SHP77 treated with DMSO at 0.1 percent for 48 hours (cell line): Measurements from ENCODE around the gene ZNF783.
"Not testable (repeated sequence)": the region's sequence is repeated elsewhere in the genome, so short reads cannot be mapped to it uniquely, and the experiment has no call there.

ENCODE experiments used
- DNase-seq: peaks from one replicate; lab custom pipeline; 2025; lab: John Stamatoyannopoulos, UW

The ZNF783 gene

DNA sequence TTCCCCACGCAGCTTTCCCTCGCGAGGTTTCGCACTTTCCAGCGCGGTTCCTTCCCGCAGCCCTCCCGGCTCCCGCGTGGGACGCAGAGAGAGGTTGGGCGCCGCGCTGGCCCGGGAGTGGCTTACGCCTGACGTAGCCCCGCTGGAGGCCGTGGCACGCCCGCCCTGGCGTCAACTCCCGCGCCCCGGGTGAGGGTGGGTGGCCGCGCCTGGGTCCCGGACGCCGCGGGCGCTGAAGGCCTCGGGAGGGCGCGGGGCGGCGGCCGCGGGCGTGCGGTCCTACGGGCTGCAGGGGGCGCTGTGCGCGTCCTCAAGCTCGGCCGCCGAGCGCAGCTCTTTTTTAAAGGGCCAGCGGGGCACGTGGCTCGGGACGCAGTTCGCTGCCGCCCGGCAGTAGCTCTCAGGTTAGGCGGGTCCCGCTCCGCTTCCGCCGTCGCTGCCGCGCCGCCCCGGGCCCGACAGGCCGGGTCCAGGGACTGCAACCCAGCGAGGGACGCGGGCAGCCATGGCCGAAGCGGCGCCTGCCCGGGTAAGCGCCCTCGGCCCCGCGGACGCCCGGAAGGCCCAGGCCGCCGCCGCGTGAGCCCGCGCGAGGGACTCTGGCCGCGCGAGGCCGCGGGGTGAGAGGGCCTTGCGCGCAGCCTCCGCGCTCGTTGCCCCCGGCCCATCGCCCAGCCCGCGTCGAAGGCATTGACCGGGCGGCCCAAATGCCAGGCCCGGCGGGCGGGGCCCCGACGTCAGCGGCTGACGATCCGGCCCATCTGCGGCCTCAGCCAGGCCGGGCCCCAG lies at the start of gene ZNF783:
ZNF783 (plus strand) TSS at position 368 of the 789 bp plus-strand sequence; CDS start at position 506, 138 bp downstream.
- peak; percentile 52 for DNase-seq

DNA sequence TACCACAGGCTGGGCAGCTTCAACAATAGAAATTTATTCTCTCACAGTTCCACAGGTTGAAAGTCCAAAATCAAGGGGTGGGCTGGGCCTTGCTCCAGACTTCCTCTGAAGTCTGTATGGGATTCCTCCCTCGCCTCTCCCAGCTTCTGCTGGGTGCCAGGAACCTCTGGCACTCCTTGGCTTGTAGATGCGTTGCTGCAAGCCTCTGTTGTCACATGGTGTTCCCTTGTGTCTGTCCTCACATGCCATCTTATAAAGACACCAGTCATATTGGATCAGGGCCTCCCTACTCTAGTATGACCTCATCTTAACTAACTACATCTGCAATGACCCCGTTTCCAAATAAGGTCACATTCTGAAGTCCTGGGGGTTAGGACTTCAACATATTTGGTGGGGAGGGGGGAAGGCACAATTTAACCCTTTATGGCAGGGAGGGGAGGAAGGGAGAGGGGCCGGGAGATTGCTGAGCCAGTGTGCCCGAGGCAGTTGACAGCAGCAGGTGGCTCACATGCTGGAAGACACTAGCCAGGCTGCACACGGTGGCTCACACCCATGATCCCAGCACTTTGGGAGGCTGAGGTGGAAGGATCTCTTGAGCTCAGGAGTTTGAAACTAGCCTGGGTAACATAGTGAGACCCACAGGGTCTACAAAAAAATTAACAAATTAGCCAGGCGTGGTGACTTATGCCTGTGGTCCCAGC lies 47.8 kb upstream of the ZNF783 start:
- no peak for DNase-seq

DNA sequence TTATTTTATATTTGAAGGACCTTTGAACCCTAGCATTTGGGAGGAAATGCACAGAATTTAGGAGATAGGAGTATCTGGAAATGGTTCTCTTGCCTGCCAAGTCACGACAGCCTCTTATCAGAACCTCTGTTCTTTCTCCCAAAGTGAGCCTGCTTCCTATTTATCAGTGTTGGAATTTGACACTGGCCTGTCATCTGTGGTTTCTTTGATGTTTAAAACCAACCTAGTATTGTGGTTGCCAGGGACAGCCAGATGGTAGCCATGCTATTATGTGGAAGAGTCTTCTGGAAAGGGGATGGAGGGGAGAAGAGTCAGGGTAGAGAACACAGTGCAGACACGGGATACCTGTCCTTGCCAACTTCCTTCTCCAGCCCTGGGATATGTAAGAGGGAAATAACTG lies 45.6 kb upstream of the ZNF783 start:
- no peak for DNase-seq

DNA sequence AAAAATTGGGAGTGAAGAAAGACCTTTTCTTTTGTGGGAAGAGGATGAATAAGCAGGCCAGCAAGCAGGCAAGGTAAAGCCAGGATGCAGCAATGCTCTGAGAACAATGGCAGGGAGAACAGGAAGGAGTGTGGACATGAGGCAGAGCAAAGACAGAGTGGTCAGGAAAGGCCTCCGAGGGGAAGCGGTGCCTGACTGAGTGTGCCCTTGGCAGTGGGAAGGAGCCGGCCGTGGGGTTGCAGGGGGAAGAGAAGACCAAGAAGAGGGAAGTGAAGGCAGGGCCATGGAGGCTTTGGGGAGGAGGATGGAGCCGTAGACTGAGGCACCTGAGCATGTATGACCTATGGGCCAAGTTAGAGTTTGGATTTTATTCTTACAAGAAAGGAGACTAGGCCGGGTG lies 44.4 kb upstream of the ZNF783 start:
- no peak for DNase-seq

DNA sequence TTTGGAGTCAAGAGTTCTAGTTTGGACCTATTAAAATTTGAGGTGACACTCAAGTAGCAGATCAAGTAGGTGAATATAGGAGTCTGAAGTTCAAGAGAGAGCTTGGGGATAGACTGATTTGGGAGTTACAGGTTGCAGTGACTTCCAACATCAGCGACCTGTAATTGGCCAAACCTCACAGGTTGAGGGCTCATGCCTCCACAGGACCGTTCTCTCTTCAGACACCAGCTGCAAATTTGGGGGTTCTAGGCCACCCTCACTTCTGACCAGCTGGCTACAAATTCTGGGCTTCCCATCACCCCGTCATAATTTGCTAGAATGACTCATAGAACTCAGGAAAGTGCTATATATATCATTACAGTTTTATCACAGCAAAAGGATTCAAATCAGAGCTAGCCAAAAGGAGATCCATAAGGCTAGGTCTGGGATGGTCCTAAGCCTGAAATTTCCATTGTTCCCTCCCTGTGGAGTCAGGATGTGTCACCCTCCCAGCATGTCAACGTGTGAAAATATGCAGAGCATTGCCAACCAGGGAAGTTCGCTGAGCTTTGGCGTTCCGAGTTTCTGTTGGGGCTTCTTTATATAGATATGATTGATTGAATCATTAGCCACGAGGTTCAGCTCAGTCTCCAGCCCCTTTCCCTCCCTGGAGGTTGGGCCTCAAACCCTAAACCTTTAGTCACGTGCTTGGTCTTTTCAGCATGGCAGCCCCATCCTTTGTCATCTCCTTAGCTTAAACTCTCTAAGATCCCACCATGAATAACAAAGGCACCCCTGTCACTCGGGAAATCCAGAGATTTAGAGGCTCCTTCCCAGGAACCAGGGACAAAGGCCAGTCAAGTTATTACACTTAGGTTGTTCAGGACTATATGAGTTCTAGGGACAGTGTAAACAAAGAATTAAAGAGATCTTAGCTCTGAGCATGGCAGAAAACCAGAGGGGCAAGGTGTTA lies 43.3 kb upstream of the ZNF783 start:
- no peak for DNase-seq

DNA sequence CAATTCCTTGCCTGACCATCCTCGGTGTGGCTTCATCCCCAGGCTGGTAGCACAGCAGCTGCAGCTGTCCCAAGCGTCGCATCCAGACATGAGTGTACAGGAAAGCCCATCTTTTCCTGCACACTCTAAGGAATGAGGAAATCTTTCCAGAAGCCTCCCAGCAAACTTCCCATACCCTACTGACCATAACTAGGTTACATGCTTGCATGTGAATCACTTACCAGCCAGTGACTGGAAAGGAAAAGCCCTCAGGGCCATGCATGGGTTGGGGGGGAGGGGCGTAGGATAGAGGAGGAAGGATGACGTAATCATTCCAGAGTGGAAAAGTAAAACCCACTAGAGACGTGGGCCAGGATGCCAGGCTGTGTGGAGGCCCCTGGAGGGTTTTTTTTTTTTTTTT lies 41.5 kb upstream of the ZNF783 start:
- DNase-seq: no peak

DNA sequence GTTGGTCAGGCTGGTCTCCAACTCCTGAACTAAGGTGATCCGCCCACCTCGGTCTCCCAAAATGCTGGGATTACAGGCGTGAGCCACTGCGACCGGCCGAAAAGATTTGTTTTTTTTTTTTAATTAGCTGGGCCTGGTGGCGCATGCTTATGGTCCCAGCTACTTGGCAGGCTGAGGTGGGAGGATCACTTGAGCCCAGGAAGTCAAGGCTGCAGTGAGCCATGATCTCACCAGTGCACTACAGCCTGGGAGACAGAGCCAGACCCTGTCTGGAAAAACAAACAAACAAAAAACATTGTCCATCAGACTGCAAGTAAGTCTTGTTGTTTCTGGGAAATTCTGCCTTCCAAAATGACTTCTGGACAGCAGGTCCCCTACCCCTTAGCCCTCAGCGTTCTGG lies 38.8 kb upstream of the ZNF783 start:
- no peak for DNase-seq

DNA sequence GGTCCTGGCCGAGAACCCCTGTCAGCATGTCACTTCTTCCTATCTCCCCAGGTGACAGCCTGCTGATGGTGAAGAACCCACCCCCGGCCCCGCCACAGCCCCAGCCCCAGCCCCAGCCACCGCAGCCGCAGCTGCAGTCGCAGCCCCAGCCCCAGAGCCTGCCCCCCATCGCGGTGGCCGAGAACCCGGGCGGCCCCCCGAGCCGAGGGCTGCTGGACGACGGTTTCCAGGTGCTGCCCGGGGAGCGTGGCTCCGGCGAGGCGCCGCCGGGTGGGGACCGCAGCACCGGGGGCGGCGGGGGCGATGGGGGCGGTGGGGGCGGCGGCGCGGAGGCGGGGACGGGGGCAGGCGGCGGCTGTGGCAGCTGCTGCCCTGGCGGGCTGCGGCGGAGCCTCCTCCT lies 38.2 kb upstream of the ZNF783 start:
- no peak for DNase-seq

DNA sequence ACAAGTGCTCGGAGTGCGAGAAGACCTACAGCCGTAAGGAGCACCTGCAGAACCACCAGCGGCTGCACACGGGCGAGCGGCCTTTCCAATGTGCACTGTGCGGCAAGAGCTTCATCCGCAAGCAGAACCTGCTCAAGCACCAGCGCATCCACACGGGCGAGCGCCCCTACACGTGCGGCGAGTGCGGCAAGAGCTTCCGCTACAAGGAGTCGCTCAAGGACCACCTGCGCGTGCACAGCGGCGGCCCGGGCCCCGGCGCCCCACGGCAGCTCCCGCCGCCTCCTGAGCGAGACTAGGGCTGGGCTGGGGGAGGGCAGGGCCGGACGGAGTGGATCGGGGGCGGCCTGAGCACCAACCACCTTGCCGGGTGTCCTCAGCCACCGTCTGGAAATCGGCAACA lies 37.6 kb upstream of the ZNF783 start:
- DNase-seq: no peak

DNA sequence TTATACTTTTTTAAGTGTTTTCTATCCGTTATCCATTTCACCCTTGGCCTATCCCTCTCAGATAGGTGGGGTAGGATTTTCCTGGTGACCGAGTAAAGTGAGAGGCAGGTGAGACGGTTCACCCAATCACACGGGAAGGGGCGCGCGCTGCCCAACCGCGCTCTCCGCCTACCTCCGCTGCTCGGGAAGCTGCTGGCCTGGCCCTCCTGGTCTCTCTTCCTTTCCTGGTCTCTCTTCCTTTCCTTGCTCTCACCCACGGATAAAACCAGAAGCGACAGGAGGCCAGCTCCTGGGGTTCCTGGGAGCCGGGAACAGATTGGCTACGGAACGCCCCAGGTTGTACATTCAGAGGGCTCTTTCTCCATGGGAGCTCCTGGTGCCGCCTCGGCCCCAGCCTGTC lies 36.9 kb upstream of the ZNF783 start:
- no peak for DNase-seq

DNA sequence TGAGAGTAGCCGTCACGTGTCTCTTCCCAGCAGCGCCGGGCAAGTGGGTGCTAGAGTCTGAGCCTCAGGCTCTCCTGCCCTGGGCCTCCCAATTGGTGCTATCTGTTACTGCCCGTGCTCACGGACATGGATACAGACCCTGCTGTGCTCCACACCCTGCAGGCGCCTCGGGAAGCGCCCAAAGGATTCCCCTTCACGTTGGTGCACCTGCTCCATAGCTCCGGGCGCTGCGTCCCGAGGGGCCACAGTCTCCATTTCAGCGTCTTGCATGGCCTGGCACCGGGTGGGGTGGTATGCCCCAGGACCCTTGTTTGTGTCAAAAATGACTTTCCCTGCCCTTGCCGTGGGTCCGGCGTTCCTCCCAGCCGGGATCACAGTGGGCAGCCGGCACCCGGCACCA lies 36.3 kb upstream of the ZNF783 start:
- DNase-seq: no peak

DNA sequence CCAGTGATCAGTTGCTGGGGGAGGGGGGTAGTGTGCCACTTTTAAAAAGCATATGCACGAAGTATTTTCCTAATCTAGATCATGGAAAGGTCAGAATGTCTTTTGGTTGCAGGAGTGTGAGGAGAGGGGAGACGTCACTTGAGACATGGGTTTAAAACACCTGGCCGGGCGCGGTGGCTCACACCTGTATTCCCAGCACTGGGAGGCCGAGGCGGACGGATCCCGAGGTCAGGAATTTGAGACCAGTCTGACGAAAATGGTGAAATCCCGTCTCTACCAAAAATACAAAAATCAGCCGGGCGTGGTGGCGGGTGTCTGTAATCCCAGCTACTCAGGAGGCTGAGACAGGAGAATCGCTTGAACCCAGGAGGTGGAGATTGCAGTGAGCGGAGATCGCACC lies 35.6 kb upstream of the ZNF783 start:
- DNase-seq: not testable (repeated sequence)

DNA sequence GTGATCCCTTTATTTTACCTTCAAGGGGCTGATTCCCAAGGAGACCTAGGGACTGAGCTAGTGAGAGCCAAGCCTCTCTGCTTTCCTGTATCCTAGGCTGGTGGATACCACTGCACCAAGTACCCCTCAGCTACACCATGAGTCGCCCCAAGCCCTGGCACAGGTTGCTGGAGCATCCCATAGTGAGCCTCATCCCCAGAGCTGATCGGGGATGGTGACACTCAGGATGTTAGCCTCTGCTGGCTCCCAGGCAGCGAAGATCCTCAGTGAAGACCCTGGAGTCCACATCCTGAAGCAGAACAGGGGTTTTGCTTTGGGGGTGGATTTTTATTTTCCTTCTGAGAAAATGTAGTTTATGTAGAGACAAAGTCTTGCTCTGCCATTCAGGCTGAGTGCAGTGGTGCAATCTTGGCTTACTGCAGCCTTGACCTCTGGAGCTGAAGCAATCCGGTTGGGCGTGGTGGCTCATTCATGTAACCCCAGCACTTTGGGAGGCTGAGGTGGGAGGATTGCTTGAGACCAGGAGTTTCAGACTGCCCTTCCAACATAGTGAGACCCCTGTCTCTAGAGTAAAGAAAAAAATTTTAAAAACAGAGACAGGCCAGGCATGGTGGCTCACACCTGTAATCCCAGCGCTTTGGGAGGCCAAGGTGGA lies 35.0 kb upstream of the ZNF783 start:
- no peak for DNase-seq

DNA sequence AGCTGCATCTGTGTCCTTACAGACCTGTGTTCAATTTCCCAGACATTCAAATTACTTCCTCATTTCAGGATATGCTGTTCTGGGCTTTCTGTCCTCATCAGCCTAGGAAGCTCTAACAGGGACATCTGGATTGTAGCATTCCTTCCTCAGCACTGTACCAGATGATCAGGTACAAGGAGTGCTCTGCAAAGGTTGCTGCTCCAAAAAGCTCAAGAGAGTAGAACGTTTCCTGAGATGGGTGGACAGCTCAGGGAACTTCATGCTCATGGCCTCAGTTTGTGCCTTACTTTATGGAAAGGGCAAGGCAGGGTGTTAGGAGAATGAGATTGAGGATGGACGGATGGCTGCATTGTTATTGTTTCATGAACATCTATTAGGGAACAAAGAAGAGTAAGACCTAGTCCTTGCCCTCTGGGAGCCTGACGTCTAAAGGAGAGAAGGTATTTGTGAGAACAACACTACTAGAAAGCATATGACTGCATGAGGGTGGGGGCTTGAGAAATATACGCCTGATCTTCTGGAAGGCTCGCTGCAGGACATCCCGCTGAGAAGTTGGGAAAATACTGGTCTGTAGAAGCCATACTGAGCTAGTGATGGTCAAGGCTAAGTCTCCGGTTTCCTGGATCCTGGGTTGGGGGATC lies 33.0 kb upstream of the ZNF783 start:
- no peak for DNase-seq

DNA sequence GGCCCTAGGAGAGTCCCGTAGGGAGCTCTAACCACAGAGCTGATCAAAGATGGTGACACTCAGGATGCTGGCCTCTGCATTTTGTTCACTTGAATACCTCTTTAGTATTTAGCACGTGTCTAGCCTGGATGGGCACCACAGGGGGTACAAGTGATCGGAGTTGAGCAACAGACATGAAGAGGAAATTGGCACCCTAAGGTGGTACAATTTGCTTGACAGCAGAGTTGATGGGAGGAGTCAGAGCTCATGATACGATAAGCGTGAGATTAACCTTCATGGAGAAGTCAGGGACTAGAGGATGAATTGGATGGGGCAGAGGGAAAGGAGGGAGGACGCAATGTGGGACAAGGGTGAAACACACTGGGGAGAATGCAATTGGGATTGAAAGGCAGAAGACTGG lies 32.5 kb upstream of the ZNF783 start:
- DNase-seq: no peak

DNA sequence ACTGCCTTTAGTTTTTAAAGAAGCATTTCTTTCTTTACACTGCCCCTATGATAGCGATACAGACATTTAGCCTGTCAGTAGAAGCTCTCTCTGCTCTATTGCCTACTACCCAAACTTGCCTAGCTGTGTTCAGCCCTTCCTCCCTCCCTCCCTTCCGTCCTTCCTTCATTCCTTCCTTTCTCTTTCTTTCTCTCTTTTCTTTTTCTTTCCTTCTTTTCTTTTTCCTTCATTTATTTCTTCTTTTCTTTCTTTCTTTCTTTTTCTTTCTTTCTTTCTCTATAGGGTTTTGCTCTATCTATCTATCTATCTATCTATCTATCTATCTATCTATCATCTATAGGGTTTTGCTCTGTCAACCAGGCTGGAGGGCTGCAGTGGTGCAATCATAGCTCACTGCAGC lies 29.6 kb upstream of the ZNF783 start:
- DNase-seq: no peak

DNA sequence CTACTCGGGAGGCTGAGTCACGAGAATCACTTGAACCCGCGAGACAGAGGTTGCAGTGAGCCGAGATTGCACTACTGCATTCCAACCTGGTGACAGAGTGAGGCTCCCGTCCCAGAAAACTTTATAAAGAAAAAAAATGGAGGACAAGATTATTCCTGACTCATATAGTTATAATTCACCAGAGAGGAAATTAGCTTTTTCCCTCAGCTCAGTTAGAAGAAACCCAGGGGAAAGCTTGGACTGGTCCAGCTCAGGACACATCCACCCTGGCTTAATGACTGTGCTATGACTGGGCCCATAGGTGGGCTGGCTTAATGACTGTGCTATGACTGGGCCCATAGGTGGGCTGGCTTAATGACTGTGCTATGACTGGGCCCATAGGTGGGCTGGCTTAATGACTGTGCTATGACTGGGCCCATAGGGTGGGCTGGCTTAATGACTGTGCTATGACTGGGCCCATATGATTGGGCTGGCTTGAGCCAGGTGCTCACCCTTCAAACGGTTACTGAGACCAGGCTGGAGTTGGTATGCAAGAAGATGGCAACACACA lies 28.3 kb upstream of the ZNF783 start:
- not testable (repeated sequence) for DNase-seq

DNA sequence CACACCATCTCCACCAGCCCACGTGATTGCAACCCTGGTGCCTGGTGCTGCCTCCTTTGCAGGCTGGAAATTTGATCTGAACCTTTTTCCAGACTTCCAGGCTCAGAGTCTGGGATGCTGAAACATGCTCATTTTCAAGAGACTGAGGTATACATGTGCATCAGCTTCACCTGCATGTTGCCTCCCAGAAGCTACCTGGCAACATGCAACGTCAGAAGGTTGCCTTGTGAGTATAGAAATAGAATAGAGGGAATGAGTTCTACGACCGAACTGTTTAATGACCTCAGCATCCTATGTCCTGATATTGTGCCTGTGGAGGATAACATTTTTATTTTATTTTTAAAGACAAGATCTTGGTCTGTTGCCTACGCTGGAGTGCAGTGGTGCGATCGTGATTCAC lies 24.5 kb upstream of the ZNF783 start:
- DNase-seq: no peak

DNA sequence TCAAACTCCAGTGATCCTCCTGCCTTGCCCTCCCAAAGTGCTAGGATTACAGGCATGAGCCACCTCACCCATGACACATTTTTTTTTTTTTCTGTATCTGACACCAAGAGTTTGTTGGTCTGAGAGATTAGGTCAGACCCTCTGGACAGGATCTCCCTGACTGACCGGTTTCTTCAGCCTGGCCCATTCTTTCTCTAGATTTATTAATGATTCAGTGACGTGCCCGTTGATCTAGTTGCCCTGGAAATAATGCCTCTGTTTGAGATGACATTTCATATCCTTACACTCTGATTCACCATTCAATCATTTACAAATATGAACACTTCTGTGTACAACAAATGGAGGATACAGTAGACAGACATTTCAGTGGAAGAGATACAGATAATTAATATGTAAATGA lies 23.9 kb upstream of the ZNF783 start:
- no peak for DNase-seq

DNA sequence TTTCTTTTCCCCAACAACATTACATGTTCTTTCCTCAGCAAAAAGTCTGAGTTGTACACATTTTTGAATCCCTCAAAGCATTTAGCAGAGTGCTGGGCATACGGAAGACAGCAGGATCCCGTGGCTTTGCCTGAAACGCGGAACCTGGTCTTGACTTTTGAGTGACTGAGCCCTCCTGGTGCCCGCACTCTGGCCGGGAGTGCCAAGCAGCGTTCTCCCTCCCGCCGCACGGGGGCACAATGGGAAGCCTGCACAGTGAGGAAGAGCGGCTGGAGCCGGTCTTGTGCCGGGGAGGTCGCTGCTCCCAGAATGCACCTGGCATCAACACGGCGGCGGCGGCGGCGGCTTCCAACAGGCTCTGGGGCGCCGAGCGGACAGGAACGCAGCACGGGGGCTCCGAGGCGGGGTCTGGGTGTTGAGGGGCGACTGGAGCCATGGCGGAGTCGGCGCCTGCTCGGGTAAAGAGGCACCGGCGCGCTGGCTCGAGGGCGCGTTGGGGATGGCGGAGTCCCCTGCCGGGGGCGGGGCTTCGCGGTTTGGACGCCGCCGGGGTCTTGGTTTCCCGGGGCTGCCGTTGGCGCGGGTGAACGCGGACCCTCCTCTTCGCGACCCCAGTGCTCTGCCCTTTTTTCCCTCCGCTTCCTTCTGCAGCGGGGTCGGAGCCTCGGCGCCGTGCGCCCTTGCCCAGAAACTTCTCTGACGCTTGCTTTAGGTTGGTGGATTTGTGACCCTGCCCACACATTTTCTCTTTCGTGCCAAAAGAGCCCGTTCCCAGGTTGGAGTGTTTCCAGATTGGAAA lies 22.5 kb upstream of the ZNF783 start, which contains the start of gene ZNF212:
ZNF212 (plus strand) TSS at position 307 of the 799 bp plus-strand sequence; CDS start at position 435, 128 bp downstream.
- DNase-seq: peak; percentile 55
